ENCODE measurements around the gene PPM1K. TPM values are rescaled to one million over a fixed set of nuclear protein-coding genes. Genes with fewer than 3 reads are reported as not detected.

Gene PPM1K
- polyA plus RNA-seq, 2 donors, result 5.5 to 5.7 TPM

DNA sequence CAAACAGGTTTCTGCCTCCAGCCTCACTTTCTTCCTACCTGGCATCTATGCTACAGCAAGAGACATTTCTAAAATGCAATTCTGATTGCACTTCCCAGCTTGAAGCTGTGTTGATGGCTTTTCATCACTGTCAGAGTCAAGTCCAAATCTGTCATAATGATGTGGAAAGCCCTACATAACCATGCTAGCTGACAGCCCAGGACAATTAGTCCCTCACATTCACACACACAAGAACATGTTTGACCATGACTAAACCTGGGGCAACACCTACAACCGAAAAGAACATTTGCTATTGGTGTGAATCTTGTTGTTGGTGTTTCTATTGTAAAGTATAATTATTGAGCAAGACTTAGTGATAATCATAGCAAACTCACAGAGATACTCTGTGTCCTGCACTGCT lies 58.2 kb downstream of the PPM1K start:
- WGBS, 2 donors, result 59 to 71% methylated on average over 1 of the region's 1 CpG
- Histone ChIP-seq H3K4me1 (ENCODE audit: control insufficient read depth in 2 of 2, insufficient read depth in 2 of 2, low read length in 1 of 2) (no peaks in the 10 kb centered on the region), H3K27ac (ENCODE audit: low read depth in 2 of 2, low read length in 1 of 2) (peak overlapping the region in 1 of 2 donors; percentile 11), H3K9me3 (ENCODE audit: control insufficient read depth in 2 of 2, insufficient read depth in 1 of 2, low read depth in 1 of 2, low read length in 1 of 2) (no peaks in the 10 kb centered on the region), H3K4me3 (ENCODE audit: low read depth in 1 of 2, low read length in 2 of 2) (no peak overlapping the region), H3K36me3 (ENCODE audit: control insufficient read depth in 2 of 2, insufficient read depth in 2 of 2, low read length in 1 of 2) (no peaks in the 10 kb centered on the region), H3K27me3 (ENCODE audit: control insufficient read depth in 1 of 2, insufficient read depth in 2 of 2, low read length in 2 of 2) (no peaks in the 10 kb centered on the region)

DNA sequence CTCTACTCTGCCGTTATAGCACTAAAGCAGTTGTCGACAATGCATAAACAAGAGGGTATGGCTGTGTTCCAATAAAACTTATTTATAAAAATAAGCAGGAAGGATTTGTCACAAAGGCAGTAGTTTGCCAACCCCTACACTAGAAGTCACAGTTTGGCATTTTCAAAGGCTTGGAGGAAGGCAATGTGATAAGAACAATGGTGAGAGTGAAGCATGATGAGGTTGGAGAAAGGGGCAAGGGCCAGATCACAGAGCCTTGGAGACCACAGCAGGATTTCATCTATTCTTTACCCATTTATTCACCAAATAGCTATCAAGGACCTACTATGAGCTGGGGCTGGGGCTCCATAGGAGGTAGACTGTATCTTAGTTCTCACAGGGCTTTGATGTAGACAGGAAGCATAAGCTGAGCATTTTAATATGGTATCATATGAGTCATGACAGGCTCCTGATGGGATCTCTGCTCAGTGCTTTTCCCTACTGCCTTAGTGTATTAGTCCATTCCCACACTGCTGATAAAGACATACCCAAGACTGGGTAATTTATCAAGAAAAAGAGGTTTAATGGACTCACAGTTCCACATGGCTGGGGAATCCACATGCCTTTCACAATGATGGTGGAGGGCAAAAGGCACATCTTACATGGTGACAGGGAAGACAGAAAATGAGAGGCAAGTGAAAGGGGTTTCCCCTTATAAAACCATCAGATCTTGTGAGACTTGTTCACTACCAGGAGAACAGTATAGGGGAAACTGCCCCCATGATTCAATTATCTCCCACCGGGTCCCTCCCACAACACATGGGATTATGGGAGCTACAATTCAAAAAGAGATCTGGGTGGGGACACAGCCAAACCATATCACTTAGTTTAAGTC lies 58.9 kb downstream of the PPM1K start:
- Histone ChIP-seq H3K4me1 (ENCODE audit: control insufficient read depth in 2 of 2, insufficient read depth in 2 of 2, low read length in 1 of 2) (no peaks in the 10 kb centered on the region), H3K27ac (ENCODE audit: low read depth in 2 of 2, low read length in 1 of 2) (peak overlapping the region in 1 of 2 donors; percentile 11), H3K9me3 (ENCODE audit: control insufficient read depth in 2 of 2, insufficient read depth in 1 of 2, low read depth in 1 of 2, low read length in 1 of 2) (no peaks in the 10 kb centered on the region), H3K36me3 (ENCODE audit: control insufficient read depth in 2 of 2, insufficient read depth in 2 of 2, low read length in 1 of 2) (no peaks in the 10 kb centered on the region), H3K4me3 (ENCODE audit: low read depth in 1 of 2, low read length in 2 of 2) (no peak overlapping the region), H3K27me3 (ENCODE audit: control insufficient read depth in 1 of 2, insufficient read depth in 2 of 2, low read length in 2 of 2) (no peaks in the 10 kb centered on the region)
- 40 to 49% methylated on average over 3 of the region's 3 CpGs for WGBS, 2 donors

DNA sequence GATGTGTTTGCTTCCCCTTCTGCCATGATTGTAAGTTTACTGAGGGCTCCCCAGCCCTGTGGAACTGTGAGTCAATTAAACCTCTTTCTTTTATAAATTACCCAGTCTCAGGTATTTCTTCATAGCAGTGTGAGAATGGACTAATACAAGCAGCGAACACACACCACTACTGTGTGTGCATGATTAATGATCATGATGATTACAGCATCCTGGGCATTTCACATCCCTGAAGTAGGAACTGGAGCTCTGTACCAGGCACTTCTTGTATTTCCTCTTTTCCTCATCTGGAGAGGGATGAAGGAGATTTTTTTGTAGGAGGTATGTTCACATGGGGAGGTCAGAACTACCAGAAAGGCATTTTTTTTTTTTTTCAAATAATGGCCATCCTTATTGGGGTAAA lies 60.8 kb downstream of the PPM1K start:
- 49 to 97% methylated on average over 1 of the region's 1 CpG for WGBS, 2 donors
- no peak overlapping the region for H3K27ac ChIP-seq (ENCODE audit: low read depth in 2 of 2, low read length in 1 of 2)
- no peaks in the 10 kb centered on the region for H3K27me3 ChIP-seq (ENCODE audit: control insufficient read depth in 1 of 2, insufficient read depth in 2 of 2, low read length in 2 of 2)
- no peaks in the 10 kb centered on the region for H3K9me3 ChIP-seq (ENCODE audit: control insufficient read depth in 2 of 2, insufficient read depth in 1 of 2, low read depth in 1 of 2, low read length in 1 of 2)
- no peaks in the 10 kb centered on the region for H3K36me3 ChIP-seq (ENCODE audit: control insufficient read depth in 2 of 2, insufficient read depth in 2 of 2, low read length in 1 of 2)
- H3K4me1 ChIP-seq (ENCODE audit: control insufficient read depth in 2 of 2, insufficient read depth in 2 of 2, low read length in 1 of 2), result no peaks in the 10 kb centered on the region
- H3K4me3 ChIP-seq (ENCODE audit: low read depth in 1 of 2, low read length in 2 of 2), result no peak overlapping the region

DNA sequence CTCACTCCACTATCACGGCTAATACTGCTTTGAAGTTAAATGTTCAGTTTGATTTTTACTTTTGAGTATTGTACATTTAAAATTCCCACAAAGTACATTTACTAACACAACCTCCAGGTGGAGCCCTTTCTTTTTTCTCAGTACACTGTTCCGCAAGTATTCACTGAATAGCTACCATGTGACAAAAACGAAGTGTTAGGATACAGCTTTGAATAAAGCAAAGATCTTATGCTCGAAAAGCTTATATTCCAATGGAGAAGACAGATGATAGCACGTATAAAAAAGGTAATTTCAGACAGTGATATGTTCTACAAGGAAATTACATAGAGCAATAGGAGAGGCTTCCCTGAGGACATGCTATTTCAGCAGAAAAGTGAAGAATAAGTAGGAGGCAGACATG lies 65.3 kb downstream of the PPM1K start:
- Histone ChIP-seq H3K36me3 (ENCODE audit: control insufficient read depth in 2 of 2, insufficient read depth in 2 of 2, low read length in 1 of 2) (no peaks in the 10 kb centered on the region), H3K4me3 (ENCODE audit: low read depth in 1 of 2, low read length in 2 of 2) (no peak overlapping the region), H3K9me3 (ENCODE audit: control insufficient read depth in 2 of 2, insufficient read depth in 1 of 2, low read depth in 1 of 2, low read length in 1 of 2) (no peaks in the 10 kb centered on the region), H3K27ac (ENCODE audit: low read depth in 2 of 2, low read length in 1 of 2) (no peak overlapping the region), H3K4me1 (ENCODE audit: control insufficient read depth in 2 of 2, insufficient read depth in 2 of 2, low read length in 1 of 2) (no peaks in the 10 kb centered on the region), H3K27me3 (ENCODE audit: control insufficient read depth in 1 of 2, insufficient read depth in 2 of 2, low read length in 2 of 2) (no peaks in the 10 kb centered on the region)
- 1% methylated on average over 5 of the region's 5 CpGs for WGBS, 2 donors

DNA sequence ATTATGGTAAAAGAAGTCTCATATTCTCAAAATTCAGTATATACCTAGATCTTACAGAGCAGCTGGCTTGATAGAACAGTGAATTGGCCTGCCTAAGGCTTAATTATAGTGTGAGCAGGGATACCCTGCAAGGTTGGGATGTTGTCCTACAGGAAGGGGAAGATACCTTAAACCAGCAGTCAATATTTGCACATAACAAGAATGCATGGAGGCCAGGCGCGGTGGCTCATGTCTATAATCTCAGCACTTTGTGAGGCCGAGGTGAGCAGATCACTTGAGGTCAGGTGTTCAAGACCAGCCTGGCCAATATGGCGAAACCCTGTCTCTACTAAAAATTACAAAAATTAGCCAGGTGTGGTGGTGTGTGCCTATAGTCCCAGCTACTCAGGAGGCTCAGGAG lies 67.2 kb downstream of the PPM1K start:
- H3K9me3 ChIP-seq (ENCODE audit: control insufficient read depth in 2 of 2, insufficient read depth in 1 of 2, low read depth in 1 of 2, low read length in 1 of 2), result no peaks in the 10 kb centered on the region
- H3K4me1 ChIP-seq (ENCODE audit: control insufficient read depth in 2 of 2, insufficient read depth in 2 of 2, low read length in 1 of 2), result no peaks in the 10 kb centered on the region
- no peaks in the 10 kb centered on the region for H3K36me3 ChIP-seq (ENCODE audit: control insufficient read depth in 2 of 2, insufficient read depth in 2 of 2, low read length in 1 of 2)
- 88 to 93% methylated on average over 4 of the region's 4 CpGs for WGBS, 2 donors
- H3K27ac ChIP-seq (ENCODE audit: low read depth in 2 of 2, low read length in 1 of 2), result no peak overlapping the region
- H3K4me3 ChIP-seq (ENCODE audit: low read depth in 1 of 2, low read length in 2 of 2), result no peak overlapping the region
- no peaks in the 10 kb centered on the region for H3K27me3 ChIP-seq (ENCODE audit: control insufficient read depth in 1 of 2, insufficient read depth in 2 of 2, low read length in 2 of 2)

DNA sequence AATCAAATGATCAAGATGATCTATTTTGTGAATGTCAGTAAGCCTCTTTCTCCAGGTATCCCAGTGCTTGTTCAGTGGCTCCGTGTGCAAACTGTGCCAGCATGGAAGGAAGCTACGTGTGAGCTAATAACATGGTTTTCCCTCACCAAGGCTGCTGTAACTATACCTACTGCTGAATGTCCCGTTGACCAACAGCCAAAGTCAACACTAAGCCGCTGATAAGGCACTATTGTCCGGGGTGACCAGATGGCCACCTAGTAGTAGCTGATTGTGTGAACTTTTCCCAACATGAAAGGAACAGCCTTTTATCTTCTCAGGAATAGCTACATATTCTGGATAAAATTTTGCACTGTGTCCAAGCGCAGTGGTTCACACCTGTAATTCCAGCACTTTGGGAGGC lies 68.0 kb downstream of the PPM1K start:
- WGBS, 2 donors, result 66 to 71% methylated on average over 6 of the region's 6 CpGs
- Histone ChIP-seq H3K36me3 (ENCODE audit: control insufficient read depth in 2 of 2, insufficient read depth in 2 of 2, low read length in 1 of 2) (no peaks in the 10 kb centered on the region), H3K4me3 (ENCODE audit: low read depth in 1 of 2, low read length in 2 of 2) (no peak overlapping the region), H3K27me3 (ENCODE audit: control insufficient read depth in 1 of 2, insufficient read depth in 2 of 2, low read length in 2 of 2) (no peaks in the 10 kb centered on the region), H3K4me1 (ENCODE audit: control insufficient read depth in 2 of 2, insufficient read depth in 2 of 2, low read length in 1 of 2) (no peaks in the 10 kb centered on the region), H3K9me3 (ENCODE audit: control insufficient read depth in 2 of 2, insufficient read depth in 1 of 2, low read depth in 1 of 2, low read length in 1 of 2) (no peaks in the 10 kb centered on the region), H3K27ac (ENCODE audit: low read depth in 2 of 2, low read length in 1 of 2) (no peak overlapping the region)

DNA sequence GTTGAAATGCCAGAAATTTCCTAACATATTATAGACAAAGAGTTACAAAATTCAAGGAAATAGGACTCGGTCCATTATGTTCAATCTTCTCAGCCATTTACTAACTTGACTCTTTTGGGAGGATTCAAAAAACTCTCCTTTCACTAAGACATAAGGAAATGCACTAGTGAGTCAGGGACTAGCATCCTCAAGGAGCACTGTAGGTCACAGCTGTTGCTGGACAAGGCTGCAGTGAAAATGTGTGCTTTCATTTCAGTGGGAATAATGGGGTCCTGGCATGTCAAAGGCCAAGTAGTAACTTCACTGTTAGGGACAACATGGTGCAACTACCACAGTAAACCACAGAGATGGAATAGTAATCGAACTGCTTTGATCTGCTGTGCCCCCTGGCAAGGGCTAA lies 69.0 kb downstream of the PPM1K start:
- no peaks in the 10 kb centered on the region for H3K4me1 ChIP-seq (ENCODE audit: control insufficient read depth in 2 of 2, insufficient read depth in 2 of 2, low read length in 1 of 2)
- H3K4me3 ChIP-seq (ENCODE audit: low read depth in 1 of 2, low read length in 2 of 2), result no peak overlapping the region
- no peaks in the 10 kb centered on the region for H3K27me3 ChIP-seq (ENCODE audit: control insufficient read depth in 1 of 2, insufficient read depth in 2 of 2, low read length in 2 of 2)
- H3K9me3 ChIP-seq (ENCODE audit: control insufficient read depth in 2 of 2, insufficient read depth in 1 of 2, low read depth in 1 of 2, low read length in 1 of 2), result no peaks in the 10 kb centered on the region
- H3K27ac ChIP-seq (ENCODE audit: low read depth in 2 of 2, low read length in 1 of 2), result no peak overlapping the region
- 65 to 88% methylated on average over 2 of the region's 2 CpGs for WGBS, 2 donors
- no peaks in the 10 kb centered on the region for H3K36me3 ChIP-seq (ENCODE audit: control insufficient read depth in 2 of 2, insufficient read depth in 2 of 2, low read length in 1 of 2)

DNA sequence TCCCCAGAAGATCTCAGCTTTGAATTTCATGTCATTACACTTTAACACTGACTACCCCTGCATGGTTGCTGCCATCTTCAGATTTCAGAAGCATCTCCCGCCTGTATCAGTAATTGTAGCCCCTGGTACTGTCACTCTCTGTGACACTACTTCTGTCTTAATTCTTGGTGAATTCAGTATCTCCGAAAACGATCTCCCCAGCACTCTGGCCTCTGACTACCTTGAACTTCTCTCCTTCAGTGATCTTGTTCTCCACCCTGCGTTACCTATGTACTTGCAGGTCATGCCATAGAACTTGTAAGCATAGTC lies 72.2 kb downstream of the PPM1K start:
- 47 to 57% methylated on average over 4 of the region's 4 CpGs for WGBS, 2 donors
- Histone ChIP-seq H3K9me3 (ENCODE audit: control insufficient read depth in 2 of 2, insufficient read depth in 1 of 2, low read depth in 1 of 2, low read length in 1 of 2) (no peaks in the 10 kb centered on the region), H3K36me3 (ENCODE audit: control insufficient read depth in 2 of 2, insufficient read depth in 2 of 2, low read length in 1 of 2) (no peaks in the 10 kb centered on the region), H3K27ac (ENCODE audit: low read depth in 2 of 2, low read length in 1 of 2) (no peak overlapping the region), H3K4me1 (ENCODE audit: control insufficient read depth in 2 of 2, insufficient read depth in 2 of 2, low read length in 1 of 2) (no peaks in the 10 kb centered on the region), H3K4me3 (ENCODE audit: low read depth in 1 of 2, low read length in 2 of 2) (no peak overlapping the region), H3K27me3 (ENCODE audit: control insufficient read depth in 1 of 2, insufficient read depth in 2 of 2, low read length in 2 of 2) (no peaks in the 10 kb centered on the region)

DNA sequence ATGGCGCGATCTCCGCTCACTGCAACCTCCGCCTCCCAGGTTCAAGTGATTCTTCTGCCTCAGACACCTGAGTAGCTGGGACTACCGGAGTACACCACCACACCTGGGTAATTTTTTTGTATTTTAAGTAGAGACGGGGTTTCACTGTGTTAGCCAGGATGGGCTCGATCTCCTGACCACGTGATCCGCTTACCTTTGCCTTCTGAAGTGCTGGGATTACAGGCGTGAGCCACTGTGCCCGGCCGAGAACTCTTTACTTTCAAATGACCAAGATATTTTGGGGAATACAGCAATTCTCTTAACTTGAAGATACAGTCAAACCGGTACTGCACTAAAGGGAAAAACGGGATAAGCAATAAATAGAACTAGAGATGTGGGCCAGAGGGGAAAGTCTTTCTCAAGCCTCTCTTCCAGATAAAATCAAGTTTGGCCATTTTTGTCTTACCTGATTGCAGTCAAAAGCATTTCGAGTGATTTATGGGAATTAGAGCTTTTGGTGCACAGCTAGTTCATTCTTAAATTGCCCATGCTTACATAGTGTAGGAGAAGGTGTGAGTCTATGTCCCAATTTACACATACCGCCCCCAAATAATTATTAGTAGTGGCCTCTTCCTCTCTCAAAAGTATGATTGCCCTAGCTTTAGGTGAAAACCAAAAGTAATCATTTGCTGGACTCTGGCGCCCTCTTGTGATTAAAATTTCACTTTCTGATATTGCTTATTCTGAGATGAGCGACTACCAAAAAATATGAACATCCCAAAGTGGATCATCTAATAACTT lies 72.7 kb downstream of the PPM1K start:
- 62 to 63% methylated on average over 18 of the region's 18 CpGs for WGBS, 2 donors
- Histone ChIP-seq H3K36me3 (ENCODE audit: control insufficient read depth in 2 of 2, insufficient read depth in 2 of 2, low read length in 1 of 2) (no peaks in the 10 kb centered on the region), H3K27ac (ENCODE audit: low read depth in 2 of 2, low read length in 1 of 2) (no peak overlapping the region), H3K4me1 (ENCODE audit: control insufficient read depth in 2 of 2, insufficient read depth in 2 of 2, low read length in 1 of 2) (no peaks in the 10 kb centered on the region), H3K27me3 (ENCODE audit: control insufficient read depth in 1 of 2, insufficient read depth in 2 of 2, low read length in 2 of 2) (no peaks in the 10 kb centered on the region), H3K9me3 (ENCODE audit: control insufficient read depth in 2 of 2, insufficient read depth in 1 of 2, low read depth in 1 of 2, low read length in 1 of 2) (no peaks in the 10 kb centered on the region), H3K4me3 (ENCODE audit: low read depth in 1 of 2, low read length in 2 of 2) (no peak overlapping the region)

DNA sequence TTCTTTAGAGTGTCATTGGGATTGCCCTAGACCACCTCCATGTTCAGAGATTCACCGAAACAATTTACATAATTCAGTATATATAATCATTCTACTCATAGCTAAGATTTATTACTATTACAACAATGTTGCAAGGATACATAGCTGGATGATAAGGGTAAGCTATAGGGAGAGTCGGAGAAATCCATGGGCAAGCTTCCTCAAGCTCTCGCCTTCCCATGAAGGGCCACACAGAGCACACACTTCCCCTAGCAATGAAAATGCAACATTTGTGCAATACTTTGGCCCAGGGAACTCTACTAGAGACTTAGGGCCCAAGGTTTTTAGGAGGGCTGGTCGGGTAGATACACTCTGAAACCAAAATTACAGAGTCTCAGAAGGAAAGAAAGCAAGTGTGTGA lies 76.2 kb downstream of the PPM1K start:
- H3K4me3 ChIP-seq (ENCODE audit: low read depth in 1 of 2, low read length in 2 of 2), result no peak overlapping the region
- H3K36me3 ChIP-seq (ENCODE audit: control insufficient read depth in 2 of 2, insufficient read depth in 2 of 2, low read length in 1 of 2), result no peaks in the 10 kb centered on the region
- H3K4me1 ChIP-seq (ENCODE audit: control insufficient read depth in 2 of 2, insufficient read depth in 2 of 2, low read length in 1 of 2), result no peaks in the 10 kb centered on the region
- H3K9me3 ChIP-seq (ENCODE audit: control insufficient read depth in 2 of 2, insufficient read depth in 1 of 2, low read depth in 1 of 2, low read length in 1 of 2), result no peaks in the 10 kb centered on the region
- WGBS, 2 donors, result 72% methylated on average over 4 of the region's 4 CpGs
- H3K27me3 ChIP-seq (ENCODE audit: control insufficient read depth in 1 of 2, insufficient read depth in 2 of 2, low read length in 2 of 2), result no peaks in the 10 kb centered on the region
- H3K27ac ChIP-seq (ENCODE audit: low read depth in 2 of 2, low read length in 1 of 2), result no peak overlapping the region
